ENCODE results near the gene SEMA7A.

Gene SEMA7A

GRCh38 chr15:74417225-74417624, 16.5 kb downstream of the SEMA7A start:
- no peaks in the 10 kb centered on the region for H3K36me3 ChIP-seq (ENCODE audit: low read length)
- H3K79me2 ChIP-seq (ENCODE audit: insufficient read depth, low read length), result no peaks in the 10 kb centered on the region
- no peaks in the 10 kb centered on the region for H4K20me1 ChIP-seq (ENCODE audit: low read depth, low read length)
- no peak overlapping the region for H3K27ac ChIP-seq (ENCODE audit: low read depth, low read length)
- no peak overlapping the region for H2AFZ ChIP-seq (ENCODE audit: low read depth, low read length, severe bottlenecking)
- H3K9me3 ChIP-seq (ENCODE audit: insufficient read depth, low read length), result no peaks in the 10 kb centered on the region
- no peak overlapping the region for H3K9ac ChIP-seq (ENCODE audit: low read length)
- no peak overlapping the region for H3K4me2 ChIP-seq (ENCODE audit: low read depth, low read length, poor library complexity, severe bottlenecking)
- no peaks in the 10 kb centered on the region for H3F3A ChIP-seq (ENCODE audit: insufficient read depth)
- H3K27me3 ChIP-seq (ENCODE audit: low read length), result no peaks in the 10 kb centered on the region
- no peak overlapping the region for H3K4me3 ChIP-seq (ENCODE audit: insufficient read depth, low read length, poor library complexity, severe bottlenecking)
- H3K9me2 ChIP-seq (replicated peaks; ENCODE audit: insufficient read depth, low read length), result no peaks in the 10 kb centered on the region
- no peak for TF ChIP-seq CTCF (IDR thresholded peaks at IDR 0.05; ENCODE audit: insufficient read depth, low read length, poor library complexity, severe bottlenecking)
- no peak for TF ChIP-seq EZH2phosphoT487 (conservative IDR thresholded peaks at IDR 0.05; ENCODE audit: low read length)

DNA sequence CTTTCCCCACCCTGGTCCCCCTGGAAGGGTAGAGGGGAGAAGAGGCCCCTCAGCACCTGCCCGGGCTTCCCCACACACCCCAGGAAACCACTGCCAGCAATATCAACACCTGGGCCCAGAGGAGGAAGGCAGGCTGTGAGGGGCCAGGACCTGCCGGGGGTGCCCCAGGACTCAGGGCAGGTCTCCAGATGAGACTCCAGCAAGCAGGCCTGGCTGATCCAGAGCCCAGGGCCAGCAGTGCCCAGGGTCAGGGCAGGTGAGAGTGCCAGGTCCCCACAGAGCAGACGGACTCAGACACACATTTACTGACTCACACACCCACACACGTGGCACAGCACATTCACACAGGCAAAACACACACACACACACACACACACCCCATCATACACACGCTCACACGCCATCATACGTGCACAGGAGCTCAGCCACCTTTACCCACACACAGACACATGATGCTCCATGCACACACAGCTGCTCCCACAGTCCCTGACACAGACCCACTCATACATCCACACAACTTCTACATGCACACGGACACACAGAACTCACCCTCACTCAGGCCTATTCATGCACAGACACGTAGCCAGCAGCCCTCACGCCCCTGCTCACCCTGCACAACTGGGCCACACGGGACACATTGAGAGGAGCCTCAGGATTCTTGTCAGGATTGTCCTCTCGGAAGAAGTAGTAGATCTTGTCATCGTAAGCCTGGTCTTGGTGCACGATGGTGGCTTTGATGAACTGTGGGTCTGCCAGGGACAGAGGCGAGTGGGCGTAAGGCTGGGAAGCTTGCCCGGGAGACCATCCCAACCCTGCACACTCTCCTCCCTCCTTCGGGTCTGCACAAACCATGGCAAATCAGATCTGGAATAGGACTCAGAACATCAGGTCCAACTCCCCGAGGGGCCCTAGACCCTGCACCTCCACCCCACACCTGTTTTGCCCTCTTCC, 17.5 kb downstream of the SEMA7A start:
- TF ChIP-seq CTCF (IDR thresholded peaks at IDR 0.05; ENCODE audit: insufficient read depth, low read length, poor library complexity, severe bottlenecking) (no peak), EZH2phosphoT487 (conservative IDR thresholded peaks at IDR 0.05; ENCODE audit: low read length) (no peak)
- no peak overlapping the region for H3K4me2 ChIP-seq (ENCODE audit: low read depth, low read length, poor library complexity, severe bottlenecking)
- no peak overlapping the region for H2AFZ ChIP-seq (ENCODE audit: low read depth, low read length, severe bottlenecking)
- no peaks in the 10 kb centered on the region for H3K27me3 ChIP-seq (ENCODE audit: low read length)
- H3K27ac ChIP-seq (ENCODE audit: low read depth, low read length), result no peak overlapping the region
- no peaks in the 10 kb centered on the region for H3K9me3 ChIP-seq (ENCODE audit: insufficient read depth, low read length)
- no peaks in the 10 kb centered on the region for H3K79me2 ChIP-seq (ENCODE audit: insufficient read depth, low read length)
- H3K4me3 ChIP-seq (ENCODE audit: insufficient read depth, low read length, poor library complexity, severe bottlenecking), result no peak overlapping the region
- no peaks in the 10 kb centered on the region for H4K20me1 ChIP-seq (ENCODE audit: low read depth, low read length)
- H3F3A ChIP-seq (ENCODE audit: insufficient read depth), result no peaks in the 10 kb centered on the region
- no peaks in the 10 kb centered on the region for H3K36me3 ChIP-seq (ENCODE audit: low read length)
- no peak overlapping the region for H3K9ac ChIP-seq (ENCODE audit: low read length)
- no peaks in the 10 kb centered on the region for H3K9me2 ChIP-seq (replicated peaks; ENCODE audit: insufficient read depth, low read length)

DNA sequence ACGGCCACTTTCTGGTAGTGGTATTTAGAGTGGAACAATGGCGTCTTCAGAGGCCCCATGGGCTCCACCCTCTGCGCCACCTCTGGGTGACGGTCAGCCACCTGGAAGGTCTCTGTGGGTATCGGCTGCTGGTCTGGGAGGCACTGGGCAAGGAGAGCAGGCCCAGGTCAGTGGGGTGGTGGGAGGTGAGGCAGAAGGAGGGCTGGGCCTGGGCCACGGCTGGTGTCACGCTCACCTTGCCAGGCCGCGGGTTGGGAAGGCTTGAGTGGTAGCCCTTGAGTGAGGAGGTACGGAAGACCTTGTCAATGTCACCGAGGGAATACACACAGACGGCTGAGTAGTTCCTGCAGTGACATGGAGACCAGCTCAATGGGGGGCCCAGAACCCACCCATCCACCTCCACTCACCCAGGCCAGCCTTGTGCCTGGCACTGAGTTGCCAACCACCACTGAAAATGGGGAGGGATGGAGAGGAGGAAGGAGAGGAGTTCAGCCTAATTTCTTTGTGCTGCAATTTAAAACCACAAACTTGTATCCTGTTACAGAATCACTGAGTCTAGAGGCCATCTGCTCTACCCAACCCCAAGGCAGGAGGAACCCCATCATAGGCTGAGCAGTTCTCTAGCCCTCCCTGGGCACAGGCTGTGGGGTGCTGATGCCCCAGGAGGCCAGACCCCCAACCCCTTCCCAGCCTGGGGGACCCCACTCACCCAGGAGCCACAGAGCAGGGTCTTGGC, 19.0 kb downstream of the SEMA7A start:
- Histone ChIP-seq H3K4me2 (ENCODE audit: low read depth, low read length, poor library complexity, severe bottlenecking) (no peak overlapping the region), H3K9ac (ENCODE audit: low read length) (no peak overlapping the region), H3K9me3 (ENCODE audit: insufficient read depth, low read length) (no peaks in the 10 kb centered on the region), H2AFZ (ENCODE audit: low read depth, low read length, severe bottlenecking) (no peak overlapping the region), H3K79me2 (ENCODE audit: insufficient read depth, low read length) (no peaks in the 10 kb centered on the region), H3F3A (ENCODE audit: insufficient read depth) (no peaks in the 10 kb centered on the region), H3K9me2 (replicated peaks; ENCODE audit: insufficient read depth, low read length) (no peaks in the 10 kb centered on the region), H4K20me1 (ENCODE audit: low read depth, low read length) (no peaks in the 10 kb centered on the region), H3K27me3 (ENCODE audit: low read length) (no peaks in the 10 kb centered on the region), H3K27ac (ENCODE audit: low read depth, low read length) (no peak overlapping the region), H3K4me3 (ENCODE audit: insufficient read depth, low read length, poor library complexity, severe bottlenecking) (no peak overlapping the region), H3K36me3 (ENCODE audit: low read length) (no peaks in the 10 kb centered on the region)
- no peak for TF ChIP-seq CTCF (IDR thresholded peaks at IDR 0.05; ENCODE audit: insufficient read depth, low read length, poor library complexity, severe bottlenecking)
- TF ChIP-seq EZH2phosphoT487 (conservative IDR thresholded peaks at IDR 0.05; ENCODE audit: low read length), result no peak
